HG03103 (cell line): ENCODE data around the gene EEF1A2.
"Not testable (repeated sequence)": the region's sequence is repeated elsewhere in the genome, so short reads cannot be mapped to it uniquely, and the experiment has no call there.

ENCODE experiments used
- ATAC-seq: cut with Tn5 transposase; IDR thresholded peaks from one replicate; pipeline ENCODE4 v1.9.1; 2021; ENCODE audit warnings: low read depth; ENCODE audit not compliant: unreplicated experiment

The EEF1A2 gene

GRCh38 chr20:63490416-63490815, 8.5 kb downstream of the EEF1A2 start:
- ATAC-seq, result no peak

DNA sequence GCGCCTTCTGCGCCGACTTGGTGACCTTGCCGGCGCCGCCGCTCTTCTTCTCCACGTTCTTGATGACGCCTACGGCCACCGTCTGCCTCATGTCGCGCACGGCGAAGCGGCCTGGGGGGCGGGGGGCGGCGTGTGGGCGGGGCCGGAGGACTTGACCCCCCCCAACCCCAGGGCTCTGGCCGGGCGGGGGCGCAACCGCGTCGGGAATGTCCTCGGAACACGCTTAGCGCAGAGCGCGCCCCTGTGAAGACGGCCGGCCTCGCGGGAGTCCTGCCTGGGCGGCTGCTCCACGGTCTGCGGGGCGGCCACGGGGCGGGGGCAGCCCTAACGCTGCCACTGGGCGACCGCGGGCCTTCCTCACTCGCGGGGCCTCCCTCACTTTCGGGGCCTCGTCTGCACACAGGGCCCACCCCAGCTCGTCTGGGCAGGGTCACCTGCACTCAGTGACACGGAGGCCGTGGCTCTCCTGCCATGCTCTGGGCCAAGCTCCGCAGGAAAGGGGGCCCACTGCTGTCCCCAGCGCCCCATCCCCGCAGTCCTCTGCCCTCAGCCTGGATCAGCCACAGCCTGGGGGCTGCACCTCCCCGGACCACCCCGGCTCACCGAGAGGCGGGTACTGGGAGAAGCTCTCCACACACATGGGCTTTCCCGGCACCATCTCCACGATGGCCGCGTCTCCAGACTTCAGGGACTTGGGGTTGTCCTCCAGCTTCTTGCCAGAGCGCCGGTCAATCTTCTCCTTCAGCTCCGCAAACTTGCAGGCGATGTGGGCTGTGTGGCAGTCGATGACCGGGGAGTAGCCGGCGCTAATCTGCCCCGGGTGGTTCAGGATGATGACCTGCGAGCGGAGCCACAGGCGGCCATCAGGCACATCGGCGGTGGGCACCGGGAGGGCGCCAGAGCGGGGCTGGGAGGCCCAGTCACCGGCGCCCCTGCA, 10.3 kb downstream of the EEF1A2 start:
- ATAC-seq, result no peak

DNA sequence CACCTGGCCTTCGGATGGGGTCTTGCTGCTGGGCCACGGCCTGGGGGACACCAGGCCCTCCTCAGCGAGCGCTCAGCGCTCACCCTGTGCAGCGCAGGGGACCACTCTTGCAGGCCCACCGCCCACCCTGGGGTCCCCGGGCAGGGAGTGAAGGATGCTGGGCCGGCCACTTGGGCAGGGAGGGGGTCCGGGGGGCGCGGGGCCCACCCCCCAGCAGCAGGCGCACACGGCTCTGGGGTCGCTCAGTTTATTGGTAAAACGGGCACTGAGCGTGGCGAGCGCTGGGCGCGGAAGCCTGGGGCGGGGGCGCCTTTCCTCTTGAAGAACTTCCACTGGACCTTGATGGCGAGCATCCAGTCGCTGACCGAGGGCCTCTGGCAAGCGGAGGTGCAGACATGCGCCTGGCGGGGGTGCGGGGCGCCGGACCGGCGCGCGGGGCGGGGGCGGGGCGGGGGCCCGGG, 11.1 kb downstream of the EEF1A2 start:
- no peak for ATAC-seq

- no peak for ATAC-seq
Observed at GRCh38 chr20:63487116-63487764, 11.6 kb downstream of the EEF1A2 start.

GRCh38 chr20:63486300-63486855, 12.5 kb downstream of the EEF1A2 start:
- no peak for ATAC-seq

DNA sequence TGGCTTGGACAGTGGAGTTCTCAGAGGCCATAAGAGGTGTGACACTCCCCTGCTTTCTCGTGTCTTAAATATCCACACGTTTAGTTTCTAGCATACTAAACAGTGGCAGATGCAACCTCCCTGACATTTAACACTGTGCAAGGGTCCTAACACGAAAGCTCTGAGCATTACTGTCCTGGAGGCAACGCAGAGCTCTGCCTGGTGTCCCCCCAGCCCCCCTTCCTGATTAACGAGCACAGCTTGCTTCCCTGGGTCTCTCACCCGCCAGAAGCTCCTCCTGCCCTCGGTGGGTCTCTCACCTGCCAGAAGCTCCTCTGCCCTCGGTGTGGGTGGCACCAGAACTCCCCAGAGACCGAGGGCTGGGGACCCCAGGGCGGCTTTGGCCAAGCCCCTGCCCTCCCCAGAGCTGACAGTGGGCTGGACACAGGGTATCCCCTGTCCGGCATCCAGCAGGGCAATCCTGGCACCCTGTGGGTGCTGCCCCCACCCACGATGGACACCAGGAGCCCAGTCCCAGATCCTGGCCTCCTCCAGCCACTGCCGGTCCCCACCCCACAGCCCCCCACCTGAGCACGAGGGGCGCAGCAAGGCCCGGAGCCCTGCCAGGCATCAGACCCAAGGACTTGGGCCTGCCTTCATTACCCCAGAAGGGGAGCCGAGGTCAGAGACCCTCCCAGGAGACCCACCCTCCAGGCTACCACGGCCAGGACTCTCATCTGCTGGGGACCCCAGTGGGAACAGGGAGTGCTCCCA, 14.1 kb downstream of the EEF1A2 start:
- ATAC-seq, result no peak

- no peak for ATAC-seq
Observed at GRCh38 chr20:63484236-63484635, 14.6 kb downstream of the EEF1A2 start.

DNA sequence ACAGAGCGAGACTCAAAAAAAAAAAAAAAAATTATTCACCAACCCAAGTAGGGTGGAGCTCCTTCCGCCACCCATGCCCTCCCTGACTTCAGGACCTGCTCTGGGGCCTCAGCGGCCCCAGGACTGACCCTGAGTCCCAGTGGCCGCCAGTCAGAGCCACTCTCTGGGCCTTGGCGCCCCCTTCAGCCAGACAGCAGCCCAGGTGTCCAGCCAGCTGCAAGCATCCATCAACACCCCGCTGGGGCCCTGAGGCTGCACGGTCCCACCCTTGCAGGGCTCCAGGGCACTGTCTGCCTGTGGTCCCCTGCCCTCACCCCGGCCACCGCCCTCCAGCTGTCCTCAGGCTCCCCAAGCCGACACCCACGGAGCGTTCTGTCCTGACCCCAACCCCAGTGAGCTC, 15.0 kb downstream of the EEF1A2 start:
- ATAC-seq, result no peak

DNA sequence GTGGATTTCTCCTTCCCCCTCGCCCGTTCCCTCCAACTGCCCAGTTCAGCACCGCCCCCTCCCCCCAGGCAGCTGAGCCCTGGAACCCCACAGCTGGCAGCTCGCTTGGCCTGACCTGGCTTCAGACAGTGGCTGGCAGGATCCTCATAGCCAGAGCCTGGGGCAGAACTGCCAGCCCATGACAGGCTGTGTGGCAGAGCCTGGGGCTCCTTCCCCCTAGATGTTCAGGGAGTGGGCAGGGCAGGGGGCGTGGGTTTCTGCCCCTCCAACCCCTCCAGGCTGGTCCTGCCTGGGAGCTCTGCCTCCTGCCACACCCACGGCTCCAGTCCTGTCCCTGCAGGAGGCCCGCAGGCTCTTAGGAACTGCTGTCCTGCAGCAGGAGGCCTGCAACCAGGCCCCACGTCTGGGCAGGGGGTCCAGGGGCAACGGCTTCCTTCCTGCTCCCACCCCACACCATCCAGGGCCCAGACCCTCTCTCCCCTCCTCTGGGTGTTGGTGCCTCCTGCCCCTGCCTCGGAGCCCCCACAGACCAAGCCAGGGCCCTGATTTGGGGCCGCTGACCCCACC, 16.8 kb downstream of the EEF1A2 start:
- no peak for ATAC-seq

DNA sequence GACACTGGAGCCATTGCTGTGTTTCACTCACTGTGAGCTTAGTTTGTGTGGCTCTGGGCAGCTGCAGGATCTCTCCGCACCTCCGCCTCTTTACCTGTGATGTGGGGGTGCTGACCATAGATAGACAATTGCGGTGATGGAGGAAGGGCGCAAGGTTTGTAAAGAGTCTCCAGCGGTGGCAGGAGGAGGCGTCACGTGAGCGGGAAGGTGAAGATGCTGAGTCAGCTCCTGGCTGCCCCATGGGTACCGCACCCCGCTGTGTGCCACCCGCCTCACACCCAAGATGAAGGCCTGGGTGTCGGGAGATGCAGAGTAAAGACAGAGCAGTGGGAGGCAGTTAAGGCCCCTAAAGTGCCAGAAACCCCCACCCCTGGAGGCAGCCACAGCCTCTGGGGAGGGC, 17.4 kb downstream of the EEF1A2 start:
- no peak for ATAC-seq

GRCh38 chr20:63479695-63480419, 19.0 kb downstream of the EEF1A2 start:
- ATAC-seq, result not testable (repeated sequence)

DNA sequence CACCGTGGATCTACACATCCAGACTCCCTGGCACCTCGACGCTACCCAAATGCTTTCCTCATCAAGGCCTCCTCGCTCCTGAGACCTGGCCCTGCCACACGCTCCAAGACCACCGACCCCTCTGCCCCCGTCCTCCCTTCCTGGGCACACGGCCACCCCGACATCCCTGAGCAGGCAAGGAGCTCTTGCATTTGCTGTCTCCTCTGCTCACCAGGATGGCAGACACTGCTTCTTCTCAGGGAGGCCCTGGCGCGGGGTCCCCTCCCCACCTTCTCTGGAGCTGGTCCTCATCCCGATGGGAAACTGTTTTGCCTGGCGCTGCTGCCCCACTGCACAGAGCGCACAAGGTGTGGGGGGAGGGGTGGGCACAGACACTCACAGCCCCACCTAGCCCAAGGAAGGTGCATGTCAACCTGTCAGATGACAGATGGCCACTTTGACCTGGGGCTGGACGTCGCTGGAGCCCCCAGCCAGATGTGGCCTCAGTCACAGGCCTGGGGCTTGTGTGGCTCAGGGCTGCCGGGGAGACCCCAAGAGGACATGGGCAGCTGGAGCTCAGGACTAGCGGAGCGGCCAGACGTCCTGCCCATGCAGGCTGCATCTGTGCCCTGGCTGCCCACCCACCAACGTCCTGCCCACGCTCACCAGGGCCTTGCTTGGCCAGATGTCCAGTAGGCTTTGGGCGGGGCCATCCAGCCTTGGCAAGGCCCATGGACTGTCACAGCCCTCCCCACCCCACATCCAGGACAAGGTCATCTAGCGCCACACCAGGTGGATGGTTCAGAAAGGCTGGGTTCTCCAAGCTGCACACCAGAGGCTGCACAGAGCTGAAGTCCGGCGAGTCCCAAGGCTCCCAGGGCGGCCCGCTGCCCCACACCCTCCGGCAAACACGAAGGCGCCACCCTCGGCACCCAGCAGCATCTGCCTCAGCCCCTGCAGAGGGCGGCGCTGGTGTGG, 20.3 kb downstream of the EEF1A2 start:
- no peak for ATAC-seq

- no peak for ATAC-seq
Observed at GRCh38 chr20:63477944-63478343, 20.9 kb downstream of the EEF1A2 start.

DNA sequence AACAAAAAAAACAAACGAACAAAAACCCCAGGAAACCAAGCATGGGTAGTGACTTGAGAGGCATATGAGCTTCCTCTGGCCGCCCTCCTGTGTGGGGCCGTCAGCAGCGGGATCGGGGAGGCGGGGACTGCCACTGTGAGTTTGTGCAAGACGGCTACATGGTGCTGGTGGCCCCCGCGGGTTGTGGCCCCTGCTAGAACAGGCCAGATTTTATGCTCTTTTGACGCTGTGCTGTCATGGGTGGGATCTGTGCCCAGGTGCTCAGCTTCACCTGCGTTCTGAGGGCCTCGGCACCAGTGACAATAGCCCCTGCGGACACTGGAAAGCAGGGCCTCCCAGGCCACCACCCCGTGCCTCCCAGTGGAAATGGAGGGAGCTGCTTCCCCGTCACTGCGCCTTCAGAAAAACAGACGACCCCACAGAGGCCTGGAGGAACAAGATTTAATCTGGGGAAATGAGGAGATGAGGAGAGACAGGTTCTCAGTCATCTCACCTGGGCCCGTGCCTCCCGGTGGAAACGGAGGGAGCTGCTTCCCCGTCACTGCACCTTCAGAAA, 21.7 kb downstream of the EEF1A2 start:
- ATAC-seq, result no peak

- ATAC-seq, result no peak
Observed at GRCh38 chr20:63475209-63475608, 23.7 kb downstream of the EEF1A2 start.

- ATAC-seq, result no peak
Observed at GRCh38 chr20:63473555-63474449, 25.1 kb downstream of the EEF1A2 start.

DNA sequence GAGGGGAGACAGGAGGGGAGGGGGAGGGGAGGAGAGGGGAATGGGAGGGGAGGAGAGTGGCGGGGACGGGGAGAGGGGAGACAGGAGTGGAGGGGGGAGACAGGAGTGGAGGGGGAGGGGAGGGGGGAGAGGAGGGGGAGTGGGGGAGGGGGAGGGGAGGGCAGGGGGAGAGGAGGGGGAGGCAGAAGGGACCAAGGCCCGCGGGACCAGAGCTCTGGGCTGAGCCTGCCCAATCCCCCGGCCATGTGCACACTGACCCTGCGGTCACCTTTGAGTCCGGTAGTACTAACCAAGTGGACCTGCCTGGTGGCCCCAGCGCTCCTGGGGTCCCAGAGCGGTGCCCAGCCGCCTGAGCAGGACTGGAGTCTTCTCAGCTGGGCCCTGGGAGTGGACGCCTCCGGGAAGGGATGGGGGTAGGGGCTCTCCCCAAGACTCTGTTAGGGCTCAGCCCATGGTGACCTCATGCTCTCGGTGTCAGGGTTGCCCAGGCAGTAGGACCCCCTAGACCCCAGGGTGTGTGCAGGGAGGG, 26.0 kb downstream of the EEF1A2 start:
- no peak for ATAC-seq
